ENCODE measurements around the gene PSMC3IP. TPM values are rescaled to one million over a fixed set of nuclear protein-coding genes. Genes with fewer than 3 reads are reported as not detected.

PSMC3IP gene
- total and polyA plus RNA-seq, 2 of the 4 experiments (the other 2 are of a cell fraction), result 5.6 to 9.8 TPM

DNA sequence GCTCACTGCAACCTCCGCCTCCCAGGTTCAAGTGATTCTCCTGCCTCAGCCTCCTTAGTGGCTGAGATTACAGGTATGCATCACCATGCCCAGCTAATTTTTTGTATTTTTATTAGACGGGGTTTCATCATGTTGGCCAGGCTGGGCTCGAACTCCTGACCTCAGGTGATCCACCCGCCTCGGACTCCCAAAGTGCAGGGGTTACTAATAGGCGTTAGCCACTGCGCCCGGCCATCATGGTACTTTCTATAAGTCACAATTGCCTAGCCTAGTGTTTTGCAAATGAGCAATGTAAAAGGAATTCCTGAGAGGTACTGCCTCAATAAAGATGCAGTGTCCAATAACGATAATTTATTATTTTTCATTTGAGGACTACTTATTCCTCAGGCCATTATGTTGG, 13.9 kb upstream of the PSMC3IP start:
- in situ Hi-C loops (cut with MboI; ENCODE audit: low sequenced_read_pairs), result no loop called here
- Histone ChIP-seq H3K9me3 (ENCODE audit: control insufficient read depth, insufficient read depth, low read length) (no peaks in the 10 kb centered on the region), H4K8ac (ENCODE audit: low read depth in 2 of 2, low read length in 2 of 2) (no peak overlapping the region), H3K14ac (replicated peaks; ENCODE audit: low read depth, low read length) (no peak overlapping the region), H3K27me3 (ENCODE audit: control insufficient read depth, insufficient read depth, low read length) (no peaks in the 10 kb centered on the region), H4K91ac (ENCODE audit: insufficient read depth, low read depth, low read length) (no peak overlapping the region), H2BK120ac (ENCODE audit: low read depth, low read length) (no peak overlapping the region), H3K23ac (ENCODE audit: low read depth, low read length) (no peak overlapping the region), H2BK20ac (ENCODE audit: low read depth, low read length) (no peak overlapping the region), H3K56ac (ENCODE audit: extremely low read depth, insufficient read depth, low read length) (no peak overlapping the region), H2AK5ac (ENCODE audit: low read depth, low read length) (no peak overlapping the region), H3K9ac (ENCODE audit: low read depth, low read length) (no peak overlapping the region), H2BK5ac (ENCODE audit: low read depth, low read length, poor library complexity, severe bottlenecking) (no peak overlapping the region), H3K9me1 (ENCODE audit: insufficient read depth, low read length) (no peaks in the 10 kb centered on the region; the same call in 1 of the 2 replicates), H3K36me3 (ENCODE audit: control insufficient read depth, insufficient read depth, low read length) (peaks cover 39% of the 10 kb centered on the region), H2AK9ac (replicated peaks; ENCODE audit: low read depth, low read length, poor library complexity) (no peak overlapping the region), H3K18ac (ENCODE audit: low read depth, low read length) (no peak overlapping the region), H3K27ac (ENCODE audit: insufficient read depth, low read length) (no peak overlapping the region), H3K79me1 (ENCODE audit: low read depth in 1 of 2, low read length in 2 of 2) (peaks cover 0 to 34% of the 10 kb centered on the region in 2 experiments; a peak in 3 of 4 replicates), H2AFZ (replicated peaks; ENCODE audit: low read length, poor library complexity) (no peak overlapping the region), H3K4me1 (ENCODE audit: control insufficient read depth, insufficient read depth, low read length) (no peaks in the 10 kb centered on the region), H4K5ac (ENCODE audit: low read depth, low read length) (no peak overlapping the region), H3K4me3 (ENCODE audit: insufficient read depth, low read depth, low read length) (no peak overlapping the region), H3K4ac (ENCODE audit: low read depth, low read length) (no peak overlapping the region), H4K20me1 (ENCODE audit: insufficient read depth, low read length) (peaks cover 15% of the 10 kb centered on the region; the same call in 1 of the 2 replicates), H3K4me2 (ENCODE audit: low read depth, low read length) (no peak overlapping the region), H2BK15ac (ENCODE audit: low read depth, low read length) (no peak overlapping the region)
- POLR2A ChIA-PET (ENCODE audit: unreplicated experiment), result no interaction called here
- ATAC-seq (ENCODE audit: low read depth) (no peak), DNase-seq (no peak)
- WGBS, 2 experiments (ENCODE audit: extremely low coverage in 2 of 2, insufficient read length in 1 of 2), result 93% methylated on average over 3 of the region's 9 CpGs; no CpG with 5 or more reads in 1 of the 2 experiments
- no TSS peak for BruUV-seq (replicated peaks)
- intact Hi-C loops (cut with micrococcal nuclease), result no loop called here
- TF ChIP-seq RCOR1 (IDR thresholded peaks at IDR 0.05; ENCODE audit: insufficient replicate concordance, low read length) (no peak), BHLHE40 (IDR thresholded peaks at IDR 0.05; ENCODE audit: low read depth, low read length) (no peak), SMC3 (IDR thresholded peaks at IDR 0.05; ENCODE audit: low read depth, low read length) (no peak), MXI1 (IDR thresholded peaks at IDR 0.05; ENCODE audit: borderline replicate concordance, low read depth, low read length) (no peak), POLR2A (IDR thresholded peaks at IDR 0.05; ENCODE audit: low read depth, low read length) (no peak), RFX5 (IDR thresholded peaks at IDR 0.05; ENCODE audit: low read depth, low read length) (no peak), MAZ (IDR thresholded peaks at IDR 0.05; ENCODE audit: borderline replicate concordance, low read depth, low read length) (no peak), CHD1 (IDR thresholded peaks at IDR 0.05; ENCODE audit: low read depth, low read length) (no peak), USF2 (IDR thresholded peaks at IDR 0.05; ENCODE audit: low read depth, low read length) (no peak), MAFK (IDR thresholded peaks at IDR 0.05; ENCODE audit: low read depth, low read length) (no peak), CEBPB (IDR thresholded peaks at IDR 0.05; ENCODE audit: low read depth, low read length) (no peak)
- TF ChIP-seq, protein P1, sequence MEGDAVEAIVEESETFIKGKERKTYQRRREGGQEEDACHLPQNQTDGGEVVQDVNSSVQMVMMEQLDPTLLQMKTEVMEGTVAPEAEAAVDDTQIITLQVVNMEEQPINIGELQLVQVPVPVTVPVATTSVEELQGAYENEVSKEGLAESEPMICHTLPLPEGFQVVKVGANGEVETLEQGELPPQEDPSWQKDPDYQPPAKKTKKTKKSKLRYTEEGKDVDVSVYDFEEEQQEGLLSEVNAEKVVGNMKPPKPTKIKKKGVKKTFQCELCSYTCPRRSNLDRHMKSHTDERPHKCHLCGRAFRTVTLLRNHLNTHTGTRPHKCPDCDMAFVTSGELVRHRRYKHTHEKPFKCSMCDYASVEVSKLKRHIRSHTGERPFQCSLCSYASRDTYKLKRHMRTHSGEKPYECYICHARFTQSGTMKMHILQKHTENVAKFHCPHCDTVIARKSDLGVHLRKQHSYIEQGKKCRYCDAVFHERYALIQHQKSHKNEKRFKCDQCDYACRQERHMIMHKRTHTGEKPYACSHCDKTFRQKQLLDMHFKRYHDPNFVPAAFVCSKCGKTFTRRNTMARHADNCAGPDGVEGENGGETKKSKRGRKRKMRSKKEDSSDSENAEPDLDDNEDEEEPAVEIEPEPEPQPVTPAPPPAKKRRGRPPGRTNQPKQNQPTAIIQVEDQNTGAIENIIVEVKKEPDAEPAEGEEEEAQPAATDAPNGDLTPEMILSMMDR (conservative IDR thresholded peaks at IDR 0.05; ENCODE audit: low read depth, low read length), result no peak
- TF ChIP-seq, protein P2, sequence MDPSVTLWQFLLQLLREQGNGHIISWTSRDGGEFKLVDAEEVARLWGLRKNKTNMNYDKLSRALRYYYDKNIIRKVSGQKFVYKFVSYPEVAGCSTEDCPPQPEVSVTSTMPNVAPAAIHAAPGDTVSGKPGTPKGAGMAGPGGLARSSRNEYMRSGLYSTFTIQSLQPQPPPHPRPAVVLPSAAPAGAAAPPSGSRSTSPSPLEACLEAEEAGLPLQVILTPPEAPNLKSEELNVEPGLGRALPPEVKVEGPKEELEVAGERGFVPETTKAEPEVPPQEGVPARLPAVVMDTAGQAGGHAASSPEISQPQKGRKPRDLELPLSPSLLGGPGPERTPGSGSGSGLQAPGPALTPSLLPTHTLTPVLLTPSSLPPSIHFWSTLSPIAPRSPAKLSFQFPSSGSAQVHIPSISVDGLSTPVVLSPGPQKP (IDR thresholded peaks at IDR 0.05; ENCODE audit: borderline replicate concordance, low read depth, low read length), result no peak
- dilution Hi-C loops (cut with HindIII; ENCODE audit: low sequenced_read_pairs, unreplicated experiment), result no loop called here
- CTCF ChIA-PET, result interaction anchor here (0.7 kb wide), 1 partner anchor 13 kb away, joined by 3 read pairs; no protein-coding TSS in a partner anchor
